PC-3 (cell line): ENCODE measurements around the gene NEDD4.

Experiments
- EZH2 ChIP-seq: fragments of 300-600 bp; sonication (generic); IDR thresholded peaks from one replicate; pipeline ENCODE4 v1.6.1; 2017; ENCODE audit warnings: antibody characterized with exemption, mild to moderate bottlenecking, low read length; ENCODE audit not compliant: unreplicated experiment
- EZH2phosphoT487 ChIP-seq: fragments of 300-600 bp; sonication (generic); IDR thresholded peaks from 2 replicates; pipeline ENCODE4 v1.6.1; 2018; ENCODE audit warnings: mild to moderate bottlenecking, antibody characterized with exemption, low read length, borderline replicate concordance
- TF ChIP-seq, protein P1 (sequence below): fragments of 300-600 bp; sonication (generic); conservative IDR thresholded peaks from 2 replicates; pipeline ENCODE4 v1.5.1; 2017; ENCODE audit warnings: antibody characterized with exemption, low read depth, mild to moderate bottlenecking, low read length

DNA sequence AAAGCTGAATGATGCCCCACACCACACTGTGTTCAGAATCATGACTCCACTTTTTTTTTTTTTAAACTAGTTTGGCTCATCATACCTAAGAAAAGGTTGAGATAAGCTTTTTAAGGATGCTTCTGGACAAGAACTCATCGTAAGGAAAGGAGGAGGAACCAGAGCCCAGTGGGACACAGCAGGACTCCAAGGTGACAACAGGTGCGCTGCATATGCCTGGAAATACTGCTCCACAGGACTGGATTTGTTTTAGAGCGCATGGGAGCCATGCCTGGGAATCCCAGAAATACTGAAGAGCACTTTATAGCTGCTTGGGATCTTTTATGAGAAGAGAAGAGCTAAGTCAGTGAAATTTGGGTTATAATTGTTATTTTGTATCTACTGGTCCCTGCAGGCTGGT, 93.4 kb downstream of the NEDD4 start:
- TF ChIP-seq, protein P1, sequence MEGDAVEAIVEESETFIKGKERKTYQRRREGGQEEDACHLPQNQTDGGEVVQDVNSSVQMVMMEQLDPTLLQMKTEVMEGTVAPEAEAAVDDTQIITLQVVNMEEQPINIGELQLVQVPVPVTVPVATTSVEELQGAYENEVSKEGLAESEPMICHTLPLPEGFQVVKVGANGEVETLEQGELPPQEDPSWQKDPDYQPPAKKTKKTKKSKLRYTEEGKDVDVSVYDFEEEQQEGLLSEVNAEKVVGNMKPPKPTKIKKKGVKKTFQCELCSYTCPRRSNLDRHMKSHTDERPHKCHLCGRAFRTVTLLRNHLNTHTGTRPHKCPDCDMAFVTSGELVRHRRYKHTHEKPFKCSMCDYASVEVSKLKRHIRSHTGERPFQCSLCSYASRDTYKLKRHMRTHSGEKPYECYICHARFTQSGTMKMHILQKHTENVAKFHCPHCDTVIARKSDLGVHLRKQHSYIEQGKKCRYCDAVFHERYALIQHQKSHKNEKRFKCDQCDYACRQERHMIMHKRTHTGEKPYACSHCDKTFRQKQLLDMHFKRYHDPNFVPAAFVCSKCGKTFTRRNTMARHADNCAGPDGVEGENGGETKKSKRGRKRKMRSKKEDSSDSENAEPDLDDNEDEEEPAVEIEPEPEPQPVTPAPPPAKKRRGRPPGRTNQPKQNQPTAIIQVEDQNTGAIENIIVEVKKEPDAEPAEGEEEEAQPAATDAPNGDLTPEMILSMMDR: no peak
- TF ChIP-seq EZH2phosphoT487: no peak
- TF ChIP-seq EZH2: no peak
